HepG2 (cell line): ENCODE measurements around the gene GRAP. TPM values are rescaled to one million over a fixed set of nuclear protein-coding genes. Genes with fewer than 3 reads are reported as not detected.

Experiments
- ATF4 ChIP-seq, 2 experiments: fragments of 450-650 bp in 1 of 2; sonication (generic) in 1 of 2; formaldehyde crosslinking; IDR thresholded peaks; 2 replicates each; pipeline versions ENCODE4 v1.5.0 to v1.8.0; 2020 to 2022; ENCODE audit warnings: mild to moderate bottlenecking in 1 of 2, missing genetic modification reagents in 1 of 2
- BCLAF1 ChIP-seq: fragments of 450-650 bp; IDR thresholded peaks from 2 replicates; pipeline ENCODE4 v1.6.1; 2017; ENCODE audit warnings: mild to moderate bottlenecking
- BRF2 ChIP-seq: sonication (generic); formaldehyde crosslinking; IDR thresholded peaks from 2 replicates; pipeline ENCODE4 v1.8.1; 2022; ENCODE audit warnings: mild to moderate bottlenecking, missing genetic modification reagents
- HNRNPH1 ChIP-seq: fragments of 200-400 bp; formaldehyde crosslinking; optimal IDR thresholded peaks from 2 replicates; pipeline ENCODE3; 2017; ENCODE audit warnings: mild to moderate bottlenecking, low read depth, low read length
- JUN ChIP-seq: sonication (generic); formaldehyde crosslinking; IDR thresholded peaks from 2 replicates; pipeline ENCODE4 v1.4.0; 2020; ENCODE audit warnings: mild to moderate bottlenecking, missing genetic modification reagents
- KAT7 ChIP-seq: IDR thresholded peaks from 2 replicates; pipeline ENCODE4 v1.6.1; 2018; ENCODE audit warnings: borderline replicate concordance, missing compliant biosample characterization
- MAFK ChIP-seq, 2 experiments: IDR thresholded peaks in 1 of 2; conservative IDR thresholded peaks in 1 of 2; 2 replicates each; pipeline ENCODE4 v1.6.1; 2011; ENCODE audit warnings: improper control_type of control experiment in 2 of 2, low read length in 2 of 2
- MXD3 ChIP-seq: IDR thresholded peaks from 2 replicates; pipeline ENCODE4 v1.6.1; 2016; ENCODE audit warnings: mild to moderate bottlenecking, missing biosample characterization, missing genetic modification reagents
- PCBP2 ChIP-seq: fragments of 200-400 bp; formaldehyde crosslinking; optimal IDR thresholded peaks from 2 replicates; pipeline ENCODE3; 2018; ENCODE audit warnings: low read length, low read depth; ENCODE audit not compliant: poor library complexity, severe bottlenecking
- POLR2A ChIP-seq, 2 experiments: IDR thresholded peaks; 2 replicates each; pipeline ENCODE4 v1.6.1; 2011; ENCODE audit warnings: low read depth in 2 of 2, low read length in 2 of 2, mild to moderate bottlenecking in 1 of 2, moderate library complexity in 1 of 2; ENCODE audit not compliant: insufficient read depth in 1 of 2
- RARA ChIP-seq: IDR thresholded peaks from 2 replicates; pipeline ENCODE4 v1.6.1; 2016; ENCODE audit warnings: missing genetic modification reagents, missing compliant biosample characterization
- SCMH1 ChIP-seq: sonication (generic); formaldehyde crosslinking; IDR thresholded peaks from 2 replicates; pipeline ENCODE4 v1.9.0; 2021; ENCODE audit warnings: missing genetic modification reagents, mild to moderate bottlenecking, borderline replicate concordance
- SNAPC4 ChIP-seq: sonication (generic); formaldehyde crosslinking; IDR thresholded peaks from 2 replicates; pipeline ENCODE4 v1.4.0; 2020; ENCODE audit warnings: mild to moderate bottlenecking, missing genetic modification reagents
- TEAD3 ChIP-seq: optimal IDR thresholded peaks from 2 replicates; pipeline ENCODE3; 2016; ENCODE audit warnings: borderline replicate concordance
- THAP8 ChIP-seq: sonication (generic); formaldehyde crosslinking; IDR thresholded peaks from 2 replicates; pipeline ENCODE4 v1.5.1; 2020; ENCODE audit warnings: missing genetic modification reagents, mild to moderate bottlenecking, borderline replicate concordance
- ZNF30 ChIP-seq: sonication (generic); formaldehyde crosslinking; IDR thresholded peaks from 2 replicates; pipeline ENCODE4 v1.5.0; 2020; ENCODE audit warnings: mild to moderate bottlenecking, missing genetic modification reagents
- ZNF564 ChIP-seq: sonication (generic); formaldehyde crosslinking; IDR thresholded peaks from 2 replicates; pipeline ENCODE4 v1.8.1; 2023; ENCODE audit warnings: mild to moderate bottlenecking, missing genetic modification reagents
- ZNF773 ChIP-seq: sonication (generic); formaldehyde crosslinking; IDR thresholded peaks from 2 replicates; pipeline ENCODE4 v1.4.0; 2020; ENCODE audit warnings: missing genetic modification reagents, borderline replicate concordance
- polyA plus RNA-seq, 8 experiments: library from polyadenylated mRNA; depleted of rRNA in 3 of 8; stranded (reverse) in 7 of 8; unstranded in 1 of 8; fragments of >200 nt; fragmentation: Illumina TruSeq in 4 of 8; extraction: Trizol in 4 of 8; gene quantifications; 2 replicates each; pipeline versions ENCODE4 v1.2.1 to v1.2.3, GENCODE V29; 2011 to 2016; ENCODE audit warnings: low read depth in 4 of 8, missing spikeins in 1 of 8, mixed read lengths in 1 of 8; ENCODE audit not compliant: insufficient read depth in 1 of 8
- total RNA-seq, 5 experiments: library from RNA; depleted of rRNA; stranded (reverse); fragments of >200 nt; fragmentation: Illumina TruSeq; extraction: Trizol; gene quantifications; 2 replicates each; pipeline ENCODE4 v1.2.3, GENCODE V29; 2016; ENCODE audit warnings: low read depth in 1 of 5

The GRAP gene
- total and polyA plus RNA-seq, 2 of the 13 experiments (the other 11 are each of a cell fraction or from before 2014, with no cell fraction given), result 0.77 to 1.7 TPM

- TF ChIP-seq BCLAF1 (no peak), MAFK (conservative IDR thresholded peaks at IDR 0.05 in 1 of 2, IDR thresholded peaks at IDR 0.05 in 1 of 2; ENCODE audit: low read length in 2 of 2) (peak; percentile 17 to 59; a peak in 3 of 4 replicates), ZNF564 (CRISPR knock-in tag) (no peak), RARA (CRISPR knock-in tag) (peak; percentile 73; the same call in 1 of the 2 replicates), SCMH1 (CRISPR knock-in tag) (no peak), KAT7 (no peak), ATF4 (CRISPR knock-in tag; IDR thresholded peaks at IDR 0.05) (no peak), POLR2A (IDR thresholded peaks at IDR 0.05; ENCODE audit: insufficient read depth in 1 of 2, low read depth in 2 of 2, low read length in 2 of 2) (peak in 1 of 2 experiments; percentile 64; a peak in 3 of 4 replicates), PCBP2 (no peak), THAP8 (CRISPR knock-in tag) (no peak), JUN (CRISPR knock-in tag) (peak; percentile 62; the same call in 1 of the 2 replicates), ZNF773 (CRISPR knock-in tag) (no peak), SNAPC4 (CRISPR knock-in tag) (peak; percentile 72; the same call in 1 of the 2 replicates), TEAD3 (peak; percentile 31), HNRNPH1 (no peak), BRF2 (no peak), MXD3 (no peak; the same call in 1 of the 2 replicates), ZNF30 (CRISPR knock-in tag) (no peak)
Measured at GRCh38 chr17:18981642-18982424, 64.9 kb downstream of the GRAP start (continued).
